ENCODE results near the gene PLLP. TPM values are rescaled to one million over a fixed set of nuclear protein-coding genes. Genes with fewer than 3 reads are reported as not detected.
A peak's percentile ranks its signal among the peaks of the same experiment; 100 is the strongest.
"Not testable (repeated sequence)": the region's sequence is repeated elsewhere in the genome, so short reads cannot be mapped to it uniquely, and the experiment has no call there.

Gene PLLP
- total RNA-seq, 1 donor from 2014 or later: 5.2 TPM

- DNase-seq (ENCODE audit: low read depth in 2 of 2): no peak
Measured at GRCh38 chr16:57303021-57303909, 18.8 kb upstream of the PLLP start.

- DNase-seq (ENCODE audit: low read depth in 2 of 2): peak in 1 of 2 donors; percentile 36
Measured at GRCh38 chr16:57301126-57301817, 16.8 kb upstream of the PLLP start.

DNA sequence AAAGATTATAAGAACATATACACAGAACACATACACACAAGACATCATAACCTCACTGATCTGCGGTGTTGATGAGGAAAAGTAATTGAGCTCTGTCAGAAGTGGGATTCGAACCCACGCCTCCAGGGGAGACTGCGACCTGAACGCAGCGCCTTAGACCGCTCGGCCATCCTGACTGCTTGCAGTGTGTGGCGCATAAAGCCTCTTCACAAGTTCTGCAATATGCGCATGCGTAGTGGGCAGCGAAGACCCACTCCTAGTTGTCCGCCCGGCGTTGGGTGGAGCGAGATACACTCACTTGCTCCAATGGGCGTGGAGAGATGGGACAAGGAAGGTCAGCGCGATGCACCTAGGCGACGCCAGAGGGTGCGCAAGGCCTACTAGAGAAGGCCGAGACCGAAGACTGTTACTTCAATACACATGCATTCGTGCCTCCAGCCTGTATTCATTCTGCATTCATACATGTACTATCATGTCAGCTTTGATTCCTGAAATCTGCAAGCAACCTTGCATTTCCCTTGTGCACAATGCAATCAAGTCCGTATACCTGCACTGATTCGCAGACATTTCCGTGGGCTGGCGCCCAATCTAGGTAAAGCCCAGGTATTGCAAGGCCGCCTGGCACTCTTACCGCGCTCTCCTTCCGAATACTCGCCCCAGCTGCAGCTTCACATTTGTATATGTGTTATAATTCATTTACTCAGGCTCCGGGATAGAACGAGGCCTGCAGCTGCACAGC is 16.1 kb upstream of the PLLP start:
- peak; percentile 99 for DNase-seq (ENCODE audit: low read depth in 2 of 2)

DNA sequence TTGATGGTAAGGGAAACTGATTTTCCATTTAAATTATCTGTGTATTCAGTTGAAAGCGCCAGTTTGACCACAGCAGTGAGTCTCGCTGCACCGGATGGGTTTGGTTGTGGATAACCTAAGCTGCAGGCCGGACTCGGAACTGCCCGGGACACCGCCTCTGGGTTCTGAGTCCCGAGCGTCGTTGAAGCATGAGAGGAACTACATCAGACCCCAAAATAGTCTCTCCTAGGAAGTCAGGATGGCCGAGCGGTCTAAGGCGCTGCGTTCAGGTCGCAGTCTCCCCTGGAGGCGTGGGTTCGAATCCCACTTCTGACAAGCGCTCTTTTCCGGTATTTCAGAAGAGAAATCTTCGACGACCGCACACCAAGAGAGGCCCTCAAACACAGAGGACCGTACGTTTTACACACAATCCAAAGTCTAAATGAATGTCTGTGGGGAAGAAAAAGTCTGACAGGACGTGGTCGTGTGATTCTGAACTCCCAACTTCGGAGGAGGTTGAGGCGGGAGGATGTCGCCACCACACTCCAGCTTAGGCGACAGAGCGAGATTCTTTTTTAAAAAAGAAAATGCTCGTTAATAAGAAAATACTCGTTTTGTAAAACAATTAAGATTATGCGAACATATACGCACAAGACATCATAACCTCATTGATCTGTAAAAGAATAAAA is 15.4 kb upstream of the PLLP start:
- peak; percentile 94 for DNase-seq (ENCODE audit: low read depth in 2 of 2)

DNA sequence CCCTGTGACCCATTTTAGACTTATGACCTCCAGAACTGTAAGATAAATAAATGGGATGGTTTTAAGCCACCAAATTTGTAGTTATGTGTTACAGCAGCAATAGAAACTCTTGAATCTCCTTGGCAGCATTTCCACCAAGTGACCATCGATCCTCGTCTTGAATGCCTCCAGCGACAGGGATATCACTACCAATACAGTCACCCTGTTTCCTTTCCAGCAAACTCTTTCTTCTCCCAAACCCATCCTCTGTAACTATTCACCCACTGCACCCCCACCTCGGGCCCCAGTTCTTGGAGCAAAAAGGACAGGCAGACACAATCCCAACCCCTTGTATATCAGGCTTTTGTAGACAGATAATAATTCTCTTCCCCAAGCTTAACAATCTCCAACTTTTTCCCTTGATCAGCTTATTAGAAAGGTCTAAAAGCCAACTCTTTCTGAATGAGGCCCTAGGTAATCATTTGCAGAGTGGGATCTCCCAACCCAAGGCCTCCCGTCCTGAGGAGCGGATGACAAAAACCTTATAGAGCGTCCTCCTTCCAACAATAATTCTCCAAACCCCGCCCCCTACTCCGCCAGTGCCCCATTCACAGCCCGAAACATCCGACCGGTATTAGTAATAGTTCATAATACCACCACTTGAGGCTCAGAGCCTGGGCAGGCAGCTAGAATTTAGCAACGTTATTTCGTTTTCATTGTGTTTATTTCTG is 14.7 kb upstream of the PLLP start:
- no peak for DNase-seq (ENCODE audit: low read depth in 2 of 2)

- DNase-seq (ENCODE audit: low read depth in 2 of 2): no peak
Measured at GRCh38 chr16:57297856-57298255, 13.4 kb upstream of the PLLP start.

DNA sequence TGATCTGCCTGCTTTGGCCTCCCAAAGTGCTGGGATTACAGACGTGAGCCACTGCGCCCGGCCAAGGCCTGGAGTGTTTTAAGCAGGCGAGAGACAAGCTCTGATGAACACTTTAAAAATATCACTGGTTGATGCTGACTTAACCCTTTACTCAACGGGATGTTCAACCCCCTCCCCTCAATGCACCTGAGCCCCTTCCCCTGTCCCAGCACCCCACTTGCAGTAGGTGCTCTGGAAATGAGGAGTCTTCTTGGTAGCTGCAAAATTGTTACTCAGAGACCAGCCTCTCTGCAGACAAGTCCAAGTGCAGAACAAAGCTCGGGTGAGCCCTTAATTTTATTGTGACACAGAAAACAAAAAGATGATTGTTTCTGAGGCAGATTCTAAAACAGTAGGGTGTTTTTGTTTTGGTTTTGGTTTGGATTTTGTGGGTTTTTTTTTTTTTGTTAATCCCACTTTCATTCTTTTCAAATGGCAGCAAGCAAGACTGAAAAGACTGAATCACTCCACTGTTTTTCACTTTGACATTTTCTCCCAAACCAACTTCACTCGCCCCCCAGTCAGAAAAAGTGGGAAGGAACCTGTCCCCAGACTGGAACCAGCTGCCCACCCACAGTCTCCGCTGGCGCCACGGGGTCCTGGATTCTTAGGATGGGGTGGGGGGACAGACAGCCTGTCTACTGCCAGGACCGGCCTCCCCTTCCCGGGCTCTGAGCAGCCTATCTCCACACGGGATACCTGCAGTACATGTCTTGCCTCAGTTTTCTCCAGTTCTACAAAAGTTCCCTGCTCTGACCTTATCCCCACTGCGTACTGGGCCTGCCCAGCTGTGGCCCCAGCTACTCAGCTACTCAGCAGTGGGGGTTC is 5.2 kb upstream of the PLLP start:
- DNase-seq (ENCODE audit: low read depth in 2 of 2): no peak

DNA sequence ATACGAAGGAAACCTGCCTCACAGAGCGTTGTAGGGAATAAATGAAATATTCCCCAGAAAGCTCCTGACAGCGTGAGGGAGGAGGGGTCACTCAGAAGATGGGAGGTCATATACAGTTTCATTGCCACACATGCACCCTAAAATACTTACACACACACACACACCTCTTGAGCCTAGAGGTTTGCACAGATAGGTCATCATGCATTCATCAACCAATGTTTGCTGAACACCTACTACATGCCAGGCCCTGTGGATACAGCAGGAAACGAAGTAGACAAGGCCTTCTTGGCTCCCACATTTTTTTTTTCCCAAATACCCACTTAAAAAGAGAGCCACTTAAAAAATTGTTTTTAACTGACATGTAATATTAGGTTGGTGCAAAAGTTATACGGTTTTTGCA is 907 bp upstream of the PLLP start:
- no peak for DNase-seq (ENCODE audit: low read depth in 2 of 2)

GRCh38 chr16:57284952-57285363 is 486 bp upstream of the PLLP start:
- DNase-seq (ENCODE audit: low read depth in 2 of 2): no peak

DNA sequence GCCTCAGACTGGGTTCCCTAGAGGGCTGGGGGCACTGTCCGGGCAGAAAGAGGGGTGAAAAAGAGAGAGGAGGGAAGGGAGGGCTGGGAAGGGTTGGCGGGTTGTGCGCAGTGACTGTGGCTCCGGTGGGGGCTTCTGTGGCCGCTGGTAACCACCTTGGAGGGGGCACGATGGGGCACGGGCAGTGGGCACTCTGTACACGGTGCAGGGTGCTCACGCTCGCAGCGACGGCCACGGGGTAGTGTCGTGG is 588 bp downstream of the PLLP start:
- no peak for DNase-seq (ENCODE audit: low read depth in 2 of 2)

DNA sequence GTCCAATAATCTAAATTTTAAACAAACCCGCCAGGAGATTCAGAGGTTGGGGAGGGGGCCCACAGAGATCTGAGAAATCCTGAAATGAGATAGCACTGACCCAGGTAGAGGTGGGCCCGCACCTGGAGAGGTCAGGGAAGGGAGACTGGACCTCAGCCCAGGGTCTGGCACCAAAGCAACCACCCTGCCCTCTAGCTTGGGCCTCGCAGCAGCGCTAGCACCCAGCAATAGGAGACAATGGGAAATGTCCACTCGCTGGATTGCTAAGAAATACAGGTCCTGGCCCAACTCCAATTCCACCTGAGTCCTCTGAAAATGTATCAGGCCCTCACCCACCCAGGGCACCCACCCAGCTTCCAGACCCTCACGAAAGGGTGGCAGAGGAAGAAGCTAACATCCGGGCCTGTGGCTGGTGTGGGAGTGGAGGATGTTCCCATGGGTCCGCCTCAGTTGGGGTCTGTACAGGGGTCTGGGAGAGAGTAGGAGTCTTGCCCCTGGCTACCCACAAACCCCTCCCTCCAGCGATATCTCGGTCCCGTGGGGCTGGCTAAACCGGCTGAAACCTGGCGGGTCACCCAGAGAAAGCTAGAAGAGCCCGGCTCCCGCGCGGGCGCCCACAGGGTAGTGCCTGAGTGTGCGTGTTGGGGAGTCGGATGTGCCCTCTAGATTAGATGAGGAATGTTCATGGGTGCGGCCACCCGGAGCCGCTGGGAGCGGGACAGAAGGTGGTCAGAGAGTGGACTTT is 1.1 kb downstream of the PLLP start:
- DNase-seq (ENCODE audit: low read depth in 2 of 2): no peak

DNA sequence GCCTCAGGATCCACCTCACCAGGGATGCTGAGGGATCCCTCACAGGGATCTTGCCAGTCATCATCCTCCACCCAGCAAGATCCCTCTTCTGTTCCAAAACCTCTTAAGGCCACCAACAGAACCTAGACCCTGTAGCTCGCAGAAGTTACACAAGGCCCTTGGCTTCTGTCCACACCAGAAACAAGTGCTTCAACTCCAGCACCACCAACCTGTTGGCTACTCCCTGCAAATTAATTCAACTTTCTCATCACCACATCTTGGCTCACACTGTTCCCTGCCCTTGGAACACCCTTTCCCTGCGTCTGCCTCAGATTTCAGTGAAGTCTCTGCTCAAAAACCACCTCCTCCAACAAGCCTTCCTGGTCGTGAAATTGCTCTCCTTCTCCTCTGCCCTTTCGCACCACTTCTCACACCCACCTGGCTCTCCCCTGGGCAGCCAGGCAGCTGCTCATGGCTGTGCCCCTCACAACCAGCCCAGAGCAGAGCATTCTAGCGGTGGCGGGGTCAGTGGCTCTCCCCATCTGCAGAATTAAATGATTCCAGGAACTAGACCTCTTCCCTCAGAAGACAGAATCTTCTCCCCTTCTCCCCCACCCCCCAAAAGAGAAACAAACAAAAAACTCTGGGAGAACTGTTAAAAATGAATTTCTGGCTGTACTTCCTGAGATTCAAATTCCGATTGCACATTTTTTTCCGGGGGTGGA is 1.8 kb downstream of the PLLP start:
- DNase-seq (ENCODE audit: low read depth in 2 of 2): no peak

GRCh38 chr16:57281791-57282190 is 2.7 kb downstream of the PLLP start:
- no peak for DNase-seq (ENCODE audit: low read depth in 2 of 2)

- DNase-seq (ENCODE audit: low read depth in 2 of 2): peak in 1 of 2 donors; percentile 36
Measured at GRCh38 chr16:57279780-57280638, 4.5 kb downstream of the PLLP start.

- DNase-seq (ENCODE audit: low read depth in 2 of 2): no peak
Measured at GRCh38 chr16:57278494-57278893, 6.0 kb downstream of the PLLP start.

GRCh38 chr16:57277586-57277985 is 6.9 kb downstream of the PLLP start:
- DNase-seq (ENCODE audit: low read depth in 2 of 2): peak in 1 of 2 donors; percentile 69

- peak; percentile 53 to 59 for DNase-seq (ENCODE audit: low read depth in 2 of 2)
Measured at GRCh38 chr16:57276596-57276995, 7.9 kb downstream of the PLLP start.

- DNase-seq (ENCODE audit: low read depth in 2 of 2): not testable (repeated sequence)
Measured at GRCh38 chr16:57275946-57276345, 8.5 kb downstream of the PLLP start.
